Spinal cord (tissue), 10 donors: ENCODE results near the gene CSRP1. TPM values are rescaled to one million over a fixed set of nuclear protein-coding genes. Genes with fewer than 3 reads are reported as not detected.

Experiments used
- DNase-seq, 6 donors: peaks; one replicate each; pipeline versions ENCODE4 v3.0.0 to v3.0.0-alpha.2; 2013 to 2015; ENCODE audit warnings: low spot score in 6 of 6, low read depth in 4 of 6
- H3K27ac ChIP-seq: one replicate; pipeline ENCODE4 v1.5.1; 2013; ENCODE audit warnings: low read depth, low read length, control low read depth
- H3K27me3 ChIP-seq: one replicate; pipeline ENCODE4 v1.6.1; 2013; ENCODE audit warnings: low read length; ENCODE audit not compliant: control insufficient read depth, insufficient read depth
- H3K36me3 ChIP-seq: one replicate; pipeline ENCODE4 v1.6.1; 2013; ENCODE audit warnings: low read length; ENCODE audit not compliant: control insufficient read depth, insufficient read depth
- H3K4me1 ChIP-seq: one replicate; pipeline ENCODE4 v1.6.1; 2013; ENCODE audit warnings: low read length; ENCODE audit not compliant: control insufficient read depth, insufficient read depth
- H3K4me3 ChIP-seq: one replicate; pipeline ENCODE4 v1.5.1; 2013; ENCODE audit warnings: low read depth, low read length, control low read depth
- H3K9me3 ChIP-seq: one replicate; pipeline ENCODE4 v1.6.1; 2013; ENCODE audit warnings: low read length; ENCODE audit not compliant: control insufficient read depth, insufficient read depth
- WGBS: methylation state at CpG from one replicate; pipeline ENCODE4 v1.1.5; 2013; ENCODE audit warnings: missing lambda C conversion rate; ENCODE audit not compliant: insufficient coverage; 5-methylcytosine and 5-hydroxymethylcytosine counted together
- long read RNA-seq, 4 donors: transcript quantifications; one replicate each; lab custom pipeline, GENCODE V29; 2026
- polyA plus RNA-seq, 2 donors: library from polyadenylated mRNA; unstranded; fragments of 120-200 nt; gene quantifications; one replicate each; pipeline ENCODE4 v1.2.1, GENCODE V29; 2013; ENCODE audit not compliant: insufficient read length in 2 of 2
- total RNA-seq, 2 donors: library from RNA; depleted of rRNA in 1 of 2; stranded (reverse); fragments of 120-200 nt in 1 of 2; fragments of >200 nt in 1 of 2; gene quantifications; one replicate each; pipeline versions ENCODE4 v1.2.3 to v1.2.4, GENCODE V29; 2013 to 2014
- donor health status: healthy.

CSRP1 gene
- total RNA-seq (100 to 1,000 TPM; 166 to 168 TPM), polyA plus RNA-seq (100 to 1,000 TPM; 113 to 122 TPM)
- long read RNA-seq, donor 1, full-length matches to known transcripts, result 48 of 55 reads
- long read RNA-seq, donor 1, partial matches to known transcripts, result 7 of 55 reads
- long read RNA-seq, donor 1, other reads (novel, unspliced or antisense), result 0 of 55 reads
- long read RNA-seq, donor 2, full-length matches to known transcripts, result 20 of 20 reads
- long read RNA-seq, donor 2, partial matches to known transcripts, result 0 of 20 reads
- long read RNA-seq, donor 2, other reads (novel, unspliced or antisense), result 0 of 20 reads
- long read RNA-seq, donor 3, full-length matches to known transcripts, result 23 of 23 reads
- long read RNA-seq, donor 3, partial matches to known transcripts, result 0 of 23 reads
- long read RNA-seq, donor 3, other reads (novel, unspliced or antisense), result 0 of 23 reads
- long read RNA-seq, donor 4, full-length matches to known transcripts, result 110 of 130 reads
- long read RNA-seq, donor 4, partial matches to known transcripts, result 20 of 130 reads
- long read RNA-seq, donor 4, other reads (novel, unspliced or antisense), result 0 of 130 reads

DNA sequence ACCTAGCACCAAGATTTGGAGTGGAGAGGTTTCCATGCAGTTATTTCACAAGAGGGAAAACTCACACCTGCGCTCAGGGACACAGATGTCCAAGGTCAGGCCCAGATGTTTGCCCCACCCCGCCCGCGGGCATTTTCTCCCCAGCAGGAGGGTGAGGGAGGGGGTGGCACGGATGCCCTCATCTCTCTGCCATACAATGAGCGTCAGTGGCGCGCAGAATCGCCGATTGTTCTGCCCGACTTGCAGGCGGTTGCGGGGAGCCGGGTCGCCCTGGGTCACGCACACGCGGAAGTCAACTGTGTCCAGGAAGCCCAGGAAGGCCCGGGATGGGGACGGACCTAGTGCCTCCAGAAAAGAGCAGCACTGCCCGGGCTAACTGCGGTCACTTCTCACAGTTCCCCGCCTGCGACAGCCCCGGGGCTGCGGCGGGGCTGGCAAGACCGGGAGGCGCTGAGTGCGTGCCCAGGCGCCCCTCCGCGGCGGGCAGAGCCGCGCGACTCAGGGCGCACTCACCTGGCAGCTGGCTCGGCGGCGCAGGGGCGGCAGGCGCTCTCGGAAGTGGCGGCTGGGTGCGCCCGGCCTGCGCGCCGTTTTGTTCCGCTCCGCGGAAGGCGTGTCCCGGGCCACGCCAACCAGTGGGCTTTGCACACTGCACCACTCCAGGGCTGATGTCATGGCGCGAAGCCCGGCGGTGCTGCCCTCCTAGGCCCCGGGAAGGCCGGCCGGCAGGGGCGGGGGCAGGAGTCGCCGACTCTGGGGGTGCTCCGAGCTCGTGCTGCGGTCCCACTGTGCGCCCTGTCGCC, at the start of gene CSRP1:
TSS of gene CSRP1 (minus strand) at position 567 of the 803 bp plus-strand sequence. CDS start 10,820 bp downstream, outside the sequence.
- Histone ChIP-seq H3K36me3 (no peaks in the 10 kb centered on the region), H3K9me3 (no peaks in the 10 kb centered on the region), H3K27me3 (no peaks in the 10 kb centered on the region), H3K4me1 (peaks cover 50% of the 10 kb centered on the region), H3K4me3 (peak within 1 kb of the TSS; percentile 66), H3K27ac (peak within 1 kb of the TSS; percentile 78)
- DNase-seq, result peak in 2 of 6 donors; percentile 81 to 86
- 1% methylated on average over 70 of the region's 71 CpGs for WGBS

DNA sequence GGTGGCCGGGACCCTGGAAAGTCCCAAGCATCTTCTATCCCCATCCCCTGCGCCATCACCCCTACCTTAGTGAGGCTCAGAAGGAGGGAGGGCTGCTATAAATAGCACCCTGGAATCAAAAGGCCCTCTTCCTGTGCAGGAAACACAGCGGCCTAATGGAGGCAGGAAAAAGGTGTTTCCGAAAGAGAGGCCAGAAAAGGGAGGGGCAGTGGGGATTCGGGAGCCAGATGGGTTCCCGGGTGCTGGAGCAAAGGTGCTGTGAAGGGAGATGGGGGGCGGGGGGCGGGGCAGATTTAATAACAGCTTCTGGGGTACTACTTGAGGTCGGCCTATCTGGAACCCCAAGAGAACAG, 48.6 kb upstream of the CSRP1 start:
- Histone ChIP-seq H3K36me3 (no peaks in the 10 kb centered on the region), H3K4me3 (no peak overlapping the region), H3K27me3 (no peaks in the 10 kb centered on the region), H3K4me1 (peaks cover 41% of the 10 kb centered on the region), H3K27ac (no peak overlapping the region), H3K9me3 (no peaks in the 10 kb centered on the region)
- DNase-seq, result no peak
- WGBS, result 85% methylated on average over 6 of the region's 9 CpGs

DNA sequence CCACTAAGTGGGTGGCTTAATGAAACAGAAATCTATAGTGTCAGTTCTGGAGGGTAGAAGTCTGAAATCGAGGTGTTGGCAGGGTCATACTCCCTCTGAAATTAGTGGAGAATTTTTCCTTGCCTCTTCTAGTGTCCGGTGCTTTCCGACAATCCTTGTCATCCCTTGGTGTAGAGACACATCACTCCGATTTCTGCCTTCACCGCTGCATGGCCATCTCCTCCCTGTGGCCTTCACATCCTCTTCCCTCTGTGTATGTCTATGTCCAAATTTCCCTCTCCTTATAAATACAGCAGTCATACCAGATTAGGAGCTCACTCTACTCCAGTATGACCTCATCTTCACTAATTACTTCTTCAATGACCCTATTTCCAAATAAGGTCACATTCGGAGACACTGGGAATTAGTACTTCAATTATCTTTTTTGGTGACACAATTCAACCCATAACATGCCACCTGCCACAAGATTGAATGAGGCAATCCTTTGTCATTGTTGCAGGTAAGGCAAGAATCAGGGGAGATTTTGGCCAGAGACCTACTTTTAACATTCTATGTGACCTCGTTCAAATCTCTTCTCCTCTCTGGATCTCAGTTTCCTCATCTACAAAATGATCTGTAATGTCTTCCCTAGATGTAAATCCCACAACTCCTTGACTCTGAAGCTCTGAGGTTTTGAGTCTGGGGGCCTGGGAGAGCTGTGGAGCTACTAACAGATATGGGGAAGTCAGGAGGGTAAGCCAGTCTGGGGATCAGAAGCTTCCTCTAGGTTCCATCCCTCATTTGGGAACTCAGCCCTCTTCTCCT, 48.1 kb upstream of the CSRP1 start:
- Histone ChIP-seq H3K27me3 (no peaks in the 10 kb centered on the region), H3K27ac (no peak overlapping the region), H3K36me3 (no peaks in the 10 kb centered on the region), H3K4me3 (no peak overlapping the region), H3K4me1 (peaks cover 35% of the 10 kb centered on the region), H3K9me3 (no peaks in the 10 kb centered on the region)
- WGBS, result 94% methylated on average over 4 of the region's 7 CpGs
- no peak for DNase-seq

DNA sequence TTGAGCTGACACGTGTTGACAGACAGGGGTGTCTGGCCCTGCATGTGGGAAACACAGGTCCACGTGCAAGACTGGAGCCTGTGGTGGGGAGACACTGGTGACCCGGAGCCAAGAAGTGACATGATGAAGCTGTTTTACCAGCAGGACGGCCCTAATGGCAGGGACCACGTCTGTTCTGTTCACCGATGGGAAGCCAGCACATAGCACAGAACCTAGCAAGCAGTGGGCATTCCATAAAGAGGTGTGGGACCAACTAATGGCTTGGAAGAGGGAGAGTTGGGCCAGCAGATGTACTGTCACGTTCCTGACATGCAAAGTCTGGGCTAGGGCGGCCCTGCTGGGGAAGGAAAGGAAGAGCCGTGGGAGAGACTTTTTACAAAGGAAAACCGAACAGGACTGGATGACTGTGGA, 47.3 kb upstream of the CSRP1 start:
- H3K27ac ChIP-seq, result no peak overlapping the region
- 50% methylated on average over 10 of the region's 10 CpGs for WGBS
- no peak overlapping the region for H3K4me3 ChIP-seq
- H3K9me3 ChIP-seq, result no peaks in the 10 kb centered on the region
- H3K36me3 ChIP-seq, result no peaks in the 10 kb centered on the region
- DNase-seq, result no peak
- H3K4me1 ChIP-seq, result peaks cover 30% of the 10 kb centered on the region
- H3K27me3 ChIP-seq, result no peaks in the 10 kb centered on the region

DNA sequence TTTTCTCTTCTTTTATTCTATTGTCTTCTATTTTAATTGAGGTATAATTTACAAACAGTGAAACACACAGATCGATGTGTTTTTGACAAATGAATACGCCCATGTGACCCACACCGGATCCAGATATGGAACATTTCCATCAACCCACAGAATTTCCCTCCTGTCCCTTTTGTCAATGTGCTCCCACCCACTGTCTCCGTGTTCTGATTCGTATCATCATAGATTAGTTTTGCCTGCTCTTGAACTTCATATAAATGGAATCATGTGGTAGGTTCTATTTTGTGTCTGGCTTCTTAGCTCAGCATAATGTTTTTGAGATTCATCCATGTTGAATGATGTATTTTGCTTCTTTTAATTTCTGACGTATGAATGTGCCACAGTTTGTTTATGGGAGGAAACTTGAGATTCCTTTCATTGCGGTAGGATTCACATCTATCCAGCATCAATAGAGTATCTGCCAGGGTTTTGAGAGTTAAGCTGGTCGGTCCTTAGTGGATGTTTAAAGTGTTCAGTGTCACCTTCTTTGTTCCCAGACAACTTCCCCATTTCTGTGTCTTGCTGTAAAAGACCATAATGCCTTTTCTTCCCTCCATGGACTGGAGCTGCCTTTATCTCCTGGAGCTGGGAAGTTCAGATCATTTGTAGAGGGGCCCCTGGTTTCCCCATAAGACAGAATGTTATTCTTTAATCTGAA, 46.7 kb upstream of the CSRP1 start:
- Histone ChIP-seq H3K27me3 (no peaks in the 10 kb centered on the region), H3K36me3 (no peaks in the 10 kb centered on the region), H3K4me3 (no peak overlapping the region), H3K27ac (peak overlapping the region; percentile 72), H3K9me3 (no peaks in the 10 kb centered on the region), H3K4me1 (peaks cover 30% of the 10 kb centered on the region)
- no CpG with 5 or more reads among the region's 8 CpGs for WGBS
- DNase-seq, result no peak

DNA sequence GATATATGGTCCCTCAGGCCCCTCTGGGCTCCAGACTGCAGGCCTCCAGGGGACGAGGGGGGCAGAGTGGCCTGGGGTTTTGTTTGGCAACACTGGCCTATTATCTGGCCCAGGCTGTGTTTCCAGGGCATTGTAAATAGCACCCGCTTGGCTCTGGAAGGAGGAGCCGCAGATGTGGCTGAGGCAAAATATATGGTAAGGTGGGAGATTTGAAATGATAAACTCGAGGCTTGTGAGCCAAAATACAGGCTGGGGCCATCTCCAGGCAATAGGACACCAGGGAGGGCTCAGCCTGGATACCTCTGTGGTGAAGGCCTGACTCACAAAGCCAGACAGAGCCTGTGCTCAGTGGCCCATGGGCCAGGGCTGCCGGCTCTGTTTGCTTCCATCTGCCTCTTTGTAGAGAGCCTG, 46.0 kb upstream of the CSRP1 start:
- H3K4me3 ChIP-seq, result no peak overlapping the region
- H3K27ac ChIP-seq, result peak overlapping the region; percentile 72
- H3K4me1 ChIP-seq, result peaks cover 30% of the 10 kb centered on the region
- WGBS, result 11% methylated on average over 5 of the region's 5 CpGs
- no peaks in the 10 kb centered on the region for H3K27me3 ChIP-seq
- no peaks in the 10 kb centered on the region for H3K9me3 ChIP-seq
- DNase-seq, result peak in 2 of 6 donors; percentile 54 to 66
- no peaks in the 10 kb centered on the region for H3K36me3 ChIP-seq

DNA sequence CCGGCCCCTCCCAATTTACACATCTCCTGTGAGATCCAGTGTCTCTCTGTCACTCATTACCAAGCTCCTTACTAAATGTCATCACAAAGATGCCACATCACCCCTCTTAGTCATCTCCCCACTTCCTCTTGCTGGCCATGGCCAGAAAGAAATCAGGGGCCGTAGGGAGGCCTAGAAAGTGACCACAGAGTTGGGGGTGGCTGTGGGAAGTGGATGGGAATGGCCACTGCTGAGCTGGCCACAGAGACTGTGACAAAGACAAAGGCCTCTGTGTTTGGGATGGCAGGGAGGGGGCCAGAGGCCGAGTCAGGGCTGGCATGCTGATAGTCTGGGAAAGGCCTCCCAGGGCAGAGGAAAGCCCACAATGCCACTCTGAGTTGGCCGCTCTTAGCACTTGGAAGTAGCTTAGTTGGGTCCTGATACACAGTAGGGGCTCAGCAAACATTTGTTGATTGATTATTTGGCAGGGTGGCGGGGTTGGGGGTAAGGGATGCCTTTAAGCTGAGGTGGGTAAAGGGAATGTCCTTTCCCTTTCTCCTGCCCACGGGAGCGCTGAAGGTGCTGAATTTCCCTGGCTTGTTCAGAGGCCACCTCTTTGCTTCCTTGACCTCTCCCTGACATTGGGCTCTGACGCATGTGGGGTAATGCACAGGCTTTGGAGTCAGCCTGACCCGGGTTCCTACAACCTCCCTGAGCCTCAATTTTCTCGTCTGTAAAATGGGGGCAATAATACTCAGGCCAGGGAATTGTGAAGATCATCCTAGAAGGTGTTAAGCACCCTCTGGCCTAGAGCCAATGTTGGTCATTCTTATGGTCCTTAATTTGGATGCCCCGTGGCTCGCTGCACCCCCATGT, 45.2 kb upstream of the CSRP1 start:
- no peaks in the 10 kb centered on the region for H3K9me3 ChIP-seq
- peak in 2 of 6 donors; percentile 44 to 76 for DNase-seq
- WGBS, result 68% methylated on average over 7 of the region's 12 CpGs
- H3K27ac ChIP-seq, result peak overlapping the region; percentile 72
- H3K36me3 ChIP-seq, result no peaks in the 10 kb centered on the region
- H3K4me1 ChIP-seq, result peaks cover 27% of the 10 kb centered on the region
- H3K4me3 ChIP-seq, result no peak overlapping the region
- H3K27me3 ChIP-seq, result no peaks in the 10 kb centered on the region

DNA sequence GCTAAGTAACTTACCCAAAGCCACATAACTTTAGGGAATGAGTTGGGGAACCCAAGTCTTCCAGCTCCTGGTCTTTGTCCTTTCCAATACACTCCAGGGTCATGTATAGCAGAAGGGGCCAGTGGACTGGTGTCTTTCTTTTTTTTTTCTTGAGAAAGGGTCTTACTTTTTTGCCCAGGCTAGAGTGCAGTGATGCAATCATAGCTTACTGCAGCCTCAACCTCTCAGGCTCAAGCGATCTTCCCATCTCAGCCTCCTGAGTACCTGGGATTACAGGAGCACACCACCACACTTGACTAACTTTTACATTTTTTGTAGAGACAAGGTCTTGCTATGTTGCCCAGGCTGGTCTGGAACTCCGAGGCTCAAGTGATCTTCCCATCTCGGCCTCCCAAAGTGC, 44.2 kb upstream of the CSRP1 start:
- no peaks in the 10 kb centered on the region for H3K36me3 ChIP-seq
- WGBS, result 93% methylated on average over 3 of the region's 3 CpGs
- no peak for DNase-seq
- no peaks in the 10 kb centered on the region for H3K9me3 ChIP-seq
- no peaks in the 10 kb centered on the region for H3K27me3 ChIP-seq
- H3K4me1 ChIP-seq, result peaks cover 25% of the 10 kb centered on the region
- H3K27ac ChIP-seq, result no peak overlapping the region
- H3K4me3 ChIP-seq, result no peak overlapping the region
